ENCODE results near the gene GPATCH2.

- TF ChIP-seq CTCF (conservative IDR thresholded peaks at IDR 0.05; ENCODE audit: low read depth, low read length) (no peak), EZH2phosphoT487 (IDR thresholded peaks at IDR 0.05; ENCODE audit: borderline replicate concordance, low read length) (no peak)
These were observed 160.9 kb downstream of the GPATCH2 start for GRCh38 chr1:217469983-217470382.
